Measurements from ENCODE around the gene BTF3.
"Not testable (repeated sequence)": the region's sequence is repeated elsewhere in the genome, so short reads cannot be mapped to it uniquely, and the experiment has no call there.

Gene BTF3

GRCh38 chr5:73486119-73486899, 11.9 kb upstream of the BTF3 start:
- no peak for DNase-seq (ENCODE audit: low spot score)

DNA sequence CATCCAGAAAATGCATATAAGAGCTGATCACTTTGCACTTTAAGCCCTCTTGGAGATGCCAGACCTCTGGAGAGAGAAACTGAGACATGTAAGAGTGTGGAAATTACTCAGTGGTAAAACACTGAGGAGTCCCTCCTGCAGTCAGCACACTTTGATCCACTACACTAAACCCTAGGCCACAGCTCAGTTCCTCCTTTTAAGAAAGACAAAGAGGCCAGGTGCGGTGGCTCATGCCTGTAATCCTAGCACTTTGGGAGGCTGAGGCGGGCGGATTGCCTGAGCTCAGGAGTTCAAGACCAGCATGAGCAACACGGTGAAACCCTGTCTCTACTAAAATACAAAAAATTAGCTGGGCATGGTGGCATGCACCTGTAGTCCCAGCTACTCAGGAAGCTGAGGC, 11.0 kb upstream of the BTF3 start:
- DNase-seq (ENCODE audit: low spot score) = not testable (repeated sequence)

DNA sequence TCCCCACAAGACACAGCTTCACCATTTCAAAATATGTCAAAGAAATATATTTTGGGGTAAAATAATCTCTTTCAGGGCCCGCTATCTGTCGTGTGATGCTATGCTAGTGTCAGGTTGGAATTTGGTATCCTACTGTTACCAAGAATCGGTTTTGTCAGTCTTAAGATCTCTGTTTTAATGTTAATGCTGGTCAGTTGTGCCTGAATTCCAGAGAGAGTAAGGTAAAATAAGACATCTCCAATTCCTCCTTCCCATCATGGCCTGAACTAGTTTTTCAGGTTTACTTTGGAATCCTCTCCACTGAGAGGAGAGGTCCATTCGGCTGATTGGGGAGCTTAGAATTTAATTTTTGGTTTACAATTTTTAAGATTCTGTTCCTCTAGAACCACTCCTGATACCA, 10.4 kb upstream of the BTF3 start:
- DNase-seq (ENCODE audit: low spot score) = no peak

DNA sequence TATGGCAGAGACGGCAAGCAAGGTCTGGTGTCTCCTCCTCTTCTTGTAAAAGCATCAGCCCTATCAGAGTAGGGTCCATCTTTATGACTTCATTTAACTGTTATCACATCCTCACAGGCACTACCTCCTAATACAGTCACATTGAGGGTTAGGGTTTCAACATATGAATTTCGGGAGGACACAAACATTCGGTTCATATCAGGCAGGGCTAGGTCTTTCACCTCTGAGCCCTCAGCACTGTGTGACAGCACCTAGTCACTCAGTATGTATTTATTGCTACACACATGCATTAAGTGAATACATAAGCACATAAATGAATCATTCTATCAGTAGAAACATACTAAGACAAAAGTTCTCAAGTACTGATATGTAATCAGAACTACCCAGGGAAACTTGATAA, 9.4 kb upstream of the BTF3 start:
- peak; percentile 40 for DNase-seq (ENCODE audit: low spot score)

DNA sequence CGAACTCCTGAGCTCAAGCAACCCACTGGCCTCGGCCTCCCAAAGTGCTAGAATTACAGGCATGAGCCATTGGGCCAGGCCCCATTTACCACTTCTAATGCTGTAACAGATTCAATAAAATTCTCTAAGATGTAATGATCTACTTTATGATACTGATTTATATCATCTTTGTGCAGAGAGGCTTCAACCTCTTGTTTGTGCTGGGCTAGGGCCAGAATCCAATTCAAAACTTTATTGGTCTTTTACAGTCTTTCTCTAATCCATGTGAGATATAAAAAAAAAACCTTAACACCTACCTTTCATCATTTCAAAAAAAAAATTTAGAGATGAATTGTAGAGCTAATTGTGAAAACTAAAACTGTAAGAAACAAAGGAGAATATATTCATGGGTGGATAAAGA, 8.2 kb upstream of the BTF3 start:
- DNase-seq (ENCODE audit: low spot score) = no peak

- no peak for DNase-seq (ENCODE audit: low spot score)
Measured at GRCh38 chr5:73491155-73491554, 7.1 kb upstream of the BTF3 start.

GRCh38 chr5:73493421-73493820, 4.8 kb upstream of the BTF3 start:
- no peak for DNase-seq (ENCODE audit: low spot score)

DNA sequence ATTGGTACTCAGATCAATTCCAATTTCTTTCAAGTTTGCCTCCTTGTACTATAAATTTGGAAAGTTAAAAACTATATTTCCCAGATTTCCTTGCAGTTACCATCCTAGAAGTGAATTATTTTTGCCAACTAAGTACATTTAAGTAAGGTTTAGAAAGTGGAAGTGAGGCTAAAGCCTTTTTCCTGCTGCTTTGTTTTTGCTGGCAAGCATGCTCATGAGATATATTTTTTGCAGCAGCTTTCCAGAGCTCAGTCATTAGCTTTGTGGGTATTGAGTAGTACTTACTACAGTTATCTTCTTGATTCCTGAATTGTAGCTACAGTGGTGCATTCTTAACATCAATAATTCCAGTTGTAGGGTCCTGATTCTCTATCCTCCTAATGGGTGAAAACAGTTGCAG, 3.5 kb upstream of the BTF3 start:
- DNase-seq (ENCODE audit: low spot score) = no peak

DNA sequence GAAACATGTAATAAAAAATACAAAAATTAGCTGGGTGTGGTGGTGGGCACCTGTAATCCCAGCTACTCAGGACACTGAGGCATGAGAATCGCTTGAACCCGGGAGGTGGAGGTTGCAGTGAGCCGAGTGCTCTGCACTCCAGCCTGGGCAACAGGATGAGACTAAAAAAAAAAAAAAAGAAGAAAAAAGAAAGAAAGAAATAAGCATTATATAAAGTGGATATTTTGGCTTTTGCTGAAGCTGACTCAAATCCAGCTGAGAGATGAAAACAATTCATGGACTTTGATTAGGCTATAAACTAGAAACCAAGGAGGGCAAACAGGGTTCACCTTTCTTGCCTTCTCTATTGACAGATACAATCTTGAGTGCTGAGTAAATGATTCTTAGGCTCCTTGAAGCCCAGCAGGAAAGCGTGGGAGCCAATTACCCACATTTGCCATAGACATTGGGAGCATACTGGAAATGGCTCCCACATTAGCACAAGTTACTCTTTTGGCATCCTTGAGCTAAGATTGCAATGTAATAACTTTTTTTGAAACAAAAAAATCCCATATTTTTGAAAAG, 2.4 kb upstream of the BTF3 start:
- DNase-seq (ENCODE audit: low spot score) = no peak

GRCh38 chr5:73496984-73497457, 1.2 kb upstream of the BTF3 start:
- peak; percentile 61 for DNase-seq (ENCODE audit: low spot score)

DNA sequence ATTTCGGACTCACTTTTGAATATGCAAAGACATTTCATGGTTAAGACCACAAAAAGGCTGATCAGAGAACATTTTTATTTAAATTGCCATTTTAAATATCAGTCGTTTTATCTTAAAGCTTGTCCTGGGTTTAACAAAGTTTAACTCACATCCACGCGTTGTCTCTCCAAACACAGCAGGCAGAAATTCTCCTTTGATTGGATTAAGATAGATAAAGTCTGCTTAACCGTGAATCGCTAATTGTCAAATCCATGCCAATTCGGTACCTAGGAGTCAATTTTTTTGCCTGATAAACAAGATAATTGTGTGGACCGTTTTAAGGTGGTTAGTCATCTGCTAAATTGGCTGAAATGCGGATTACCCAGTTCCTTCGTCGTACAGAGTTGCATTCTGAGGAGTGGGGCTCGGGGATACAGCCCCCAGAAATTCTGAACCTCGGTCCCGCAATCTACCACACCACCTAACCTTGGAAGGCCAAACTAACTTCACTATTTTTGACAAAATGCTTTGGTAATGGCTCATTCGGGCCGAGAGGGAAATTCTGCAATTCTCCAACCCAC, 665 bp upstream of the BTF3 start:
- peak; percentile 10 for DNase-seq (ENCODE audit: low spot score)

GRCh38 chr5:73499187-73499586, 945 bp downstream of the BTF3 start:
- peak; percentile 17 for DNase-seq (ENCODE audit: low spot score)

GRCh38 chr5:73499756-73500155, 1.5 kb downstream of the BTF3 start:
- DNase-seq (ENCODE audit: low spot score) = no peak

DNA sequence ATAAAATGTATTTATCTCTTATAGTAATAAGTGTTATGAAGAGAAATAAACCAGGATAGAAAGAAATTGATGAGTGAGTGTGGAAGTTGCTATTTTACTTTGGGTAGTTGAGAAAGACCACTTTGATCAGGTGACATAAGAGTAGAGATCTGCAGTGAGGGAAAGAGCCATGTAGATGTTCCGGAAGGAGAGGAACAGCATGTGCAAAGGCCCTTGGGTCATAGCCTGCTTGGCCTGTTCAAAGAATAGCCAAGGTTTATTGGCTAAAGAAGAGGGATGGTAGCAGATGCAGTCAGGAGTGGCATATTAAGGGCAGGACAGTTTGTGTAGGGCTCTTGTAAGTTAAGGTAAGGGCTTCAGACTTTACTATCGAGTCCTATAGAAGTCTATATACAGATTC, 3.2 kb downstream of the BTF3 start:
- no peak for DNase-seq (ENCODE audit: low spot score)

- DNase-seq (ENCODE audit: low spot score) = no peak
Measured at GRCh38 chr5:73506459-73506955, 8.3 kb downstream of the BTF3 start.

- DNase-seq (ENCODE audit: low spot score) = no peak
Measured at GRCh38 chr5:73507062-73507461, 8.8 kb downstream of the BTF3 start.

GRCh38 chr5:73508521-73508920, 10.3 kb downstream of the BTF3 start:
- not testable (repeated sequence) for DNase-seq (ENCODE audit: low spot score)

DNA sequence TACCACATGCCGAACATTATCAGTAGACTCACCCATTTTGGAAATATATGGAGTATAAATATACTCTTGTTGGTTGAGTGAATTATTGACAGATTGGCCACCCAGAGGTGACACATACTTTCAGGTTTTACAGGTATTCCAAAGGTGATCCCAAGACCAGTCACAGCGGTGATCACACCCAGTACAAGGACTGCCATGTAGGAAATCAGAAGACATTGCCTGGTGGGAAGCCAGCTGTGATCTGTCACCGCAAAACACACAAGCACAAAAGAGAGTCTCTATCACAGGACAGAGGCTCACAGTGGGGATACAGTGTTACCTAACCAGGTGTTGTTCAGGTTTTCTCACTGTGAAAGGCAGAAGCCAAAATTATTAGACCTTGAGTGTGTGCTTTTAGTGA, 15.8 kb downstream of the BTF3 start:
- DNase-seq (ENCODE audit: low spot score) = no peak

- no peak for DNase-seq (ENCODE audit: low spot score)
Measured at GRCh38 chr5:73514418-73514817, 16.2 kb downstream of the BTF3 start.

DNA sequence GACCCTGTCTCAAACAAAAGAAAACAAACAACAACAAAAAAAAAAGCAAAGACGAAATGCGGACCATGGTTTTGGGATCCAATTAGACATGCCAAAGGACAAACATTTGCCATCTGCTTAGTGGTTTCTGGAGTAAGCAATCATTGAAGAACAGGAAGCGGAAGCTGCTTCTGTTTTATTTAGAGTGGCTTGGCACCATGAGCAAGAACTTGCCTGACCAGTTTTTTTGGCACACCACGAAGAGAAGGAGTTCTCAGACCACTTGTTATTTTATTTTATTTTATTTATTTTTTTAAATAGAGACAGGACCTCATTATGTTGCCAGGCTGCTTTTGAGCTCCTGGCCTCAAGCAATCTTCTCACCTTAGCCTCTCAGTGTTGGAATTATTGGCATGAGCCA, 17.0 kb downstream of the BTF3 start:
- DNase-seq (ENCODE audit: low spot score) = no peak

DNA sequence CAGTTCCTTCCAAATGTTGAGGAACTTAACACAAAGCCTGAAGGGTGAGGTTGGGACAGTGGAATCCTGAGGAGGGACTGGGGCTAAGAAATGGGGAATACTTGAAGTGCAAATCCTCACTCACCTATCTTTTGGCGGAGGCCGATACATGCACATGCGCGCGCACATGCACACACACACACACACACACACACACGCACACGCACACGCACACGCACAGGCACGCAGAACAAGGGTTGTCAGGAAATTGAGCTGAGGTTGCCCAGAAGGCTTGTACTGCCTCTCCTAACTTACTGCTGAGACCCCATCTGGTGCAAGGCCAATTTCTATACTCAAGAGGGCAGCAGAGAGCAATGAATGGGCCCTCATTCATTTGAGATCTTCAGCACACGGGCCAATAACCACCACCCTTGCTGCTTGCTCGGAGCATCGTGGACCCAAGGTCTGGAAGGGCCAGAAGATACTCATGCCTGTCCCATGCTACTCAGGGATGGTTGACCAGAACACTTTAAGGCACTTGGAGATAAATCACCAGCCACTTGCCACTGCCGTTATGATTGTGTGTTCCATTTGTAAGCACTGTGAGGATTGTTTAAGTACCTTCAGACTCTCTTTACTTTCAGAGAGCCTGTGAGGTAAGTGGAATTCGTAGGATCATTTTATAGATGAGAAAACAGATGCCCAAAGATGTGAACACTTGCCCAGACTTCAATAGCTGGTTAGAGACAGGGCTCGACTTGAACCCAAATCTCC, 21.5 kb downstream of the BTF3 start:
- DNase-seq (ENCODE audit: low spot score) = peak; percentile 75

- DNase-seq (ENCODE audit: low spot score) = no peak
Measured at GRCh38 chr5:73522989-73523388, 24.7 kb downstream of the BTF3 start.

GRCh38 chr5:73523861-73524260, 25.6 kb downstream of the BTF3 start:
- DNase-seq (ENCODE audit: low spot score) = no peak
